HepG2 (cell line): ENCODE data around the gene ST14. TPM values are rescaled to one million over a fixed set of nuclear protein-coding genes. Genes with fewer than 3 reads are reported as not detected.

Experiments used
- ARNTL ChIP-seq: sonication (generic); formaldehyde crosslinking; IDR thresholded peaks from 2 replicates; pipeline ENCODE4 v1.4.0; 2020; ENCODE audit warnings: mild to moderate bottlenecking, missing genetic modification reagents
- GRHL1 ChIP-seq: sonication (generic); formaldehyde crosslinking; conservative IDR thresholded peaks from 2 replicates; pipeline ENCODE4 v1.8.0; 2022; ENCODE audit warnings: missing genetic modification reagents
- MBNL3 ChIP-seq: fragments of 250-450 bp; sonication (Bioruptor Pico); conservative IDR thresholded peaks from 2 replicates; pipeline ENCODE4 v1.8.0; 2022; ENCODE audit warnings: mild to moderate bottlenecking, inconsistent platforms
- MNT ChIP-seq: fragments of 450-650 bp; IDR thresholded peaks from 2 replicates; pipeline ENCODE4 v1.6.1; 2016
- PAF1 ChIP-seq: IDR thresholded peaks from 2 replicates; pipeline ENCODE4 v1.6.1; 2016; ENCODE audit warnings: missing genetic modification reagents, missing compliant biosample characterization
- PRDM4 ChIP-seq: sonication (generic); formaldehyde crosslinking; IDR thresholded peaks from 2 replicates; pipeline ENCODE4 v1.9.0; 2021; ENCODE audit warnings: missing genetic modification reagents, borderline replicate concordance
- SMAD3 ChIP-seq: sonication (generic); formaldehyde crosslinking; IDR thresholded peaks from 2 replicates; pipeline ENCODE4 v1.4.0; 2020; ENCODE audit warnings: missing genetic modification reagents
- SOX6 ChIP-seq, 2 experiments: fragments of 450-650 bp in 1 of 2; sonication (generic) in 1 of 2; formaldehyde crosslinking in 1 of 2; IDR thresholded peaks; 2 replicates each; pipeline versions ENCODE4 v1.4.0 to v1.6.1; 2017 to 2020; ENCODE audit warnings: antibody characterized with exemption in 1 of 2, mild to moderate bottlenecking in 1 of 2, missing genetic modification reagents in 1 of 2
- TBL1XR1 ChIP-seq: fragments of 150-350 bp; IDR thresholded peaks from 2 replicates; pipeline ENCODE4 v1.6.1; 2014; ENCODE audit warnings: borderline replicate concordance, low read length; ENCODE audit not compliant: partially characterized antibody
- TRIM24 ChIP-seq: sonication (generic); formaldehyde crosslinking; IDR thresholded peaks from 2 replicates; pipeline ENCODE4 v1.8.0; 2022; ENCODE audit warnings: mild to moderate bottlenecking, missing genetic modification reagents
- ZBTB20 ChIP-seq: sonication (generic); formaldehyde crosslinking; IDR thresholded peaks from 2 replicates; pipeline ENCODE4 v1.8.1; 2023; ENCODE audit warnings: missing genetic modification reagents, low read depth, mild to moderate bottlenecking, borderline replicate concordance
- ZNF207 ChIP-seq: fragments of 450-650 bp; IDR thresholded peaks from 2 replicates; pipeline ENCODE4 v1.6.1; 2016; ENCODE audit warnings: antibody characterized with exemption, borderline replicate concordance
- ZNF331 ChIP-seq: sonication (generic); formaldehyde crosslinking; IDR thresholded peaks from 2 replicates; pipeline ENCODE4 v1.4.0; 2020; ENCODE audit warnings: missing genetic modification reagents
- ZNF564 ChIP-seq: sonication (generic); formaldehyde crosslinking; IDR thresholded peaks from 2 replicates; pipeline ENCODE4 v1.8.1; 2023; ENCODE audit warnings: mild to moderate bottlenecking, missing genetic modification reagents
- ZNF768 ChIP-seq: sonication (generic); formaldehyde crosslinking; IDR thresholded peaks from 2 replicates; pipeline ENCODE4 v1.4.0; 2020; ENCODE audit warnings: missing genetic modification reagents
- polyA plus RNA-seq, 8 experiments: library from polyadenylated mRNA; depleted of rRNA in 3 of 8; stranded (reverse) in 7 of 8; unstranded in 1 of 8; fragments of >200 nt; fragmentation: Illumina TruSeq in 4 of 8; extraction: Trizol in 4 of 8; gene quantifications; 2 replicates each; pipeline versions ENCODE4 v1.2.1 to v1.2.3, GENCODE V29; 2011 to 2016; ENCODE audit warnings: low read depth in 4 of 8, missing spikeins in 1 of 8, mixed read lengths in 1 of 8; ENCODE audit not compliant: insufficient read depth in 1 of 8
- total RNA-seq, 5 experiments: library from RNA; depleted of rRNA; stranded (reverse); fragments of >200 nt; fragmentation: Illumina TruSeq; extraction: Trizol; gene quantifications; 2 replicates each; pipeline ENCODE4 v1.2.3, GENCODE V29; 2016; ENCODE audit warnings: low read depth in 1 of 5
- TF ChIP-seq, protein P1 (sequence below): sonication (generic); formaldehyde crosslinking; IDR thresholded peaks from 2 replicates; pipeline ENCODE4 v1.5.1; 2020; ENCODE audit warnings: mild to moderate bottlenecking, missing genetic modification reagents, moderate library complexity

The ST14 gene
- total and polyA plus RNA-seq, 2 of the 13 experiments (the other 11 are each of a cell fraction or from before 2014, with no cell fraction given) = 0.88 to 1.4 TPM

DNA sequence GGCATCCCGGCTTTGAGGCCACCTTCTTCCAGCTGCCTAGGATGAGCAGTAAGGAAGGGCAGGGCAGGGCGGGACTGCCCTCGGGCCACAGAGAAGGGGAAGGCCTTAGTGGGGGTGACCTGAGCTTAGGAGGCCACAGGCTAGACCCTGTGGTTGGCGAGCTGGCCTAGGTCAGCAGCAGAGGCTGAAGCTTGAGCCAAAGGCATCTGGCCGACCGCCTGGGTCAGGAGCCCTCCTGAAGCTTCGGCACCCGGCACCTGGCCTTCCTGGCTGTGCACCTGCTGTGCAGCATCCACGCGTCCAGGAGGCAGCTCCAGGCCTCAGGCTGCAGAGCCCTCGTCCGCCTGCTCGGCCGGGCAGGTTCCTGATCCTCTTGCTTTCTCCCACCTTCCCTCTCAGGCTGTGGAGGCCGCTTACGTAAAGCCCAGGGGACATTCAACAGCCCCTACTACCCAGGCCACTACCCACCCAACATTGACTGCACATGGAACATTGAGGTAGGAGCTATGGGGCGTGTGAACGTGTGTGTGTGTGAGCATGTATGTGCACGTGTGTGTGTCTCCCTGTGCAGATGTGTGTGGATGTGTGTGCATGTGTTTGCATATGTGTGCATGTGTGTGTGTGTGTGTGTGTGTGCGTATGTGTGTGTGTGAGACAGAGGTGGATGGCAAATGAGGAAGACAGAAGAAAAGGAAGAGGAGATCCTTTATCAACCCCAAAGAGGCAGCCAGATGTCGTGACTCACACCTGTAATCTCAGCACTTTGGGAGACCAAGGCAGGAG is 34.9 kb downstream of the ST14 start (continued):
- TF ChIP-seq TRIM24 (CRISPR knock-in tag) (no peak), PAF1 (CRISPR knock-in tag) (no peak), GRHL1 (CRISPR knock-in tag) (no peak), MBNL3 (no peak), MNT (peak; percentile 36; the same call in 1 of the 2 replicates), ZNF768 (CRISPR knock-in tag) (peak; percentile 15; the same call in 1 of the 2 replicates), TBL1XR1 (no peak), SMAD3 (no peak), ZNF331 (CRISPR knock-in tag) (no peak), ZNF564 (CRISPR knock-in tag) (no peak), ZNF207 (no peak), ZBTB20 (no peak), ARNTL (CRISPR knock-in tag) (no peak), SOX6 (IDR thresholded peaks at IDR 0.05) (no peak), SOX6 (CRISPR knock-in tag; IDR thresholded peaks at IDR 0.05) (no peak), PRDM4 (CRISPR knock-in tag) (no peak)
- TF ChIP-seq, protein P1, sequence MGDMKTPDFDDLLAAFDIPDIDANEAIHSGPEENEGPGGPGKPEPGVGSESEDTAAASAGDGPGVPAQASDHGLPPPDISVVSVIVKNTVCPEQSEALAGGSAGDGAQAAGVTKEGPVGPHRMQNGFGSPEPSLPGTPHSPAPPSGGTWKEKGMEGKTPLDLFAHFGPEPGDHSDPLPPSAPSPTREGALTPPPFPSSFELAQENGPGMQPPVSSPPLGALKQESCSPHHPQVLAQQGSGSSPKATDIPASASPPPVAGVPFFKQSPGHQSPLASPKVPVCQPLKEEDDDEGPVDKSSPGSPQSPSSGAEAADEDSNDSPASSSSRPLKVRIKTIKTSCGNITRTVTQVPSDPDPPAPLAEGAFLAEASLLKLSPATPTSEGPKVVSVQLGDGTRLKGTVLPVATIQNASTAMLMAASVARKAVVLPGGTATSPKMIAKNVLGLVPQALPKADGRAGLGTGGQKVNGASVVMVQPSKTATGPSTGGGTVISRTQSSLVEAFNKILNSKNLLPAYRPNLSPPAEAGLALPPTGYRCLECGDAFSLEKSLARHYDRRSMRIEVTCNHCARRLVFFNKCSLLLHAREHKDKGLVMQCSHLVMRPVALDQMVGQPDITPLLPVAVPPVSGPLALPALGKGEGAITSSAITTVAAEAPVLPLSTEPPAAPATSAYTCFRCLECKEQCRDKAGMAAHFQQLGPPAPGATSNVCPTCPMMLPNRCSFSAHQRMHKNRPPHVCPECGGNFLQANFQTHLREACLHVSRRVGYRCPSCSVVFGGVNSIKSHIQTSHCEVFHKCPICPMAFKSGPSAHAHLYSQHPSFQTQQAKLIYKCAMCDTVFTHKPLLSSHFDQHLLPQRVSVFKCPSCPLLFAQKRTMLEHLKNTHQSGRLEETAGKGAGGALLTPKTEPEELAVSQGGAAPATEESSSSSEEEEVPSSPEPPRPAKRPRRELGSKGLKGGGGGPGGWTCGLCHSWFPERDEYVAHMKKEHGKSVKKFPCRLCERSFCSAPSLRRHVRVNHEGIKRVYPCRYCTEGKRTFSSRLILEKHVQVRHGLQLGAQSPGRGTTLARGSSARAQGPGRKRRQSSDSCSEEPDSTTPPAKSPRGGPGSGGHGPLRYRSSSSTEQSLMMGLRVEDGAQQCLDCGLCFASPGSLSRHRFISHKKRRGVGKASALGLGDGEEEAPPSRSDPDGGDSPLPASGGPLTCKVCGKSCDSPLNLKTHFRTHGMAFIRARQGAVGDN (CRISPR knock-in tag) = peak; percentile 28; the same call in 1 of the 2 replicates
